NCI-H1092 treated with DMSO at 0.1 percent for 48 hours (cell line): ENCODE measurements around the gene JMY.

Source experiments
- DNase-seq: peaks from one replicate; lab custom pipeline; 2025; lab: John Stamatoyannopoulos, UW

Gene JMY

GRCh38 chr5:79287907-79288306 is 52.0 kb downstream of the JMY start:
- no peak for DNase-seq

- no peak for DNase-seq
These were observed 59.1 kb downstream of the JMY start for GRCh38 chr5:79295029-79295428.

GRCh38 chr5:79297661-79298060 is 61.7 kb downstream of the JMY start:
- no peak for DNase-seq

GRCh38 chr5:79301046-79301712 is 65.2 kb downstream of the JMY start:
- no peak for DNase-seq

GRCh38 chr5:79302454-79302853 is 66.5 kb downstream of the JMY start:
- DNase-seq: no peak

- DNase-seq: no peak
These were observed 69.8 kb downstream of the JMY start for GRCh38 chr5:79305706-79306105.

GRCh38 chr5:79318935-79319614 is 83.1 kb downstream of the JMY start:
- DNase-seq: no peak

- DNase-seq: no peak
These were observed 93.5 kb downstream of the JMY start for GRCh38 chr5:79329453-79329852.

- DNase-seq: no peak
These were observed 94.1 kb downstream of the JMY start for GRCh38 chr5:79330071-79330470.

- no peak for DNase-seq
These were observed 98.1 kb downstream of the JMY start for GRCh38 chr5:79333852-79334557.

- DNase-seq: no peak
These were observed 110.5 kb downstream of the JMY start for GRCh38 chr5:79346420-79346824.

GRCh38 chr5:79349047-79349446 is 113.1 kb downstream of the JMY start:
- DNase-seq: no peak

GRCh38 chr5:79349881-79350280 is 114.0 kb downstream of the JMY start:
- no peak for DNase-seq

GRCh38 chr5:79357398-79357797 is 121.5 kb downstream of the JMY start:
- DNase-seq: no peak
